GM12891 (cell line): ENCODE measurements around the gene TEX29.

Source experiments
- POLR2A ChIP-seq: IDR thresholded peaks from 2 replicates; pipeline ENCODE4 v1.6.1; 2011; ENCODE audit warnings: low read depth, low read length, control low read depth
- POLR2AphosphoS5 ChIP-seq: IDR thresholded peaks from 2 replicates; pipeline ENCODE4 v1.6.1; 2011; ENCODE audit warnings: low read depth, low read length, control low read depth
- TAF1 ChIP-seq: IDR thresholded peaks from 2 replicates; pipeline ENCODE4 v1.6.1; 2011; ENCODE audit warnings: low read depth, low read length, control low read depth

GRCh38 chr13:111383591-111384440 is 63.4 kb downstream of the TEX29 start:
- no peak for TF ChIP-seq POLR2AphosphoS5
- no peak for TF ChIP-seq POLR2A
- no peak for TF ChIP-seq TAF1
